Stimulated activated naive CD8-positive, alpha-beta T cell treated with anti-CD3 and anti-CD28 coated beads, Interleukin-15, Interleukin-2, amounts not matched to agents 100 ng/mL and 50 ng/mL, for 24 hours (primary cell): ENCODE results near the gene LLPH.

Experiments
- H3K27ac Mint-ChIP-seq: one replicate; pipeline ENCODE4 v1.8.0; 2021; ENCODE audit warnings: mild to moderate bottlenecking, mixed read lengths
- H3K27me3 Mint-ChIP-seq: one replicate; pipeline ENCODE4 v1.8.0; 2021; ENCODE audit warnings: mixed read lengths
- H3K36me3 Mint-ChIP-seq: one replicate; pipeline ENCODE4 v1.8.0; 2021; ENCODE audit warnings: low read depth, mixed read lengths
- H3K4me1 Mint-ChIP-seq: one replicate; pipeline ENCODE4 v1.8.0; 2021; ENCODE audit warnings: low read depth, mixed read lengths
- H3K4me3 Mint-ChIP-seq: one replicate; pipeline ENCODE4 v1.8.0; 2021; ENCODE audit warnings: mild to moderate bottlenecking, mixed read lengths
- H3K9me3 Mint-ChIP-seq: one replicate; pipeline ENCODE4 v1.8.0; 2021; ENCODE audit warnings: mixed read lengths

The LLPH gene

DNA sequence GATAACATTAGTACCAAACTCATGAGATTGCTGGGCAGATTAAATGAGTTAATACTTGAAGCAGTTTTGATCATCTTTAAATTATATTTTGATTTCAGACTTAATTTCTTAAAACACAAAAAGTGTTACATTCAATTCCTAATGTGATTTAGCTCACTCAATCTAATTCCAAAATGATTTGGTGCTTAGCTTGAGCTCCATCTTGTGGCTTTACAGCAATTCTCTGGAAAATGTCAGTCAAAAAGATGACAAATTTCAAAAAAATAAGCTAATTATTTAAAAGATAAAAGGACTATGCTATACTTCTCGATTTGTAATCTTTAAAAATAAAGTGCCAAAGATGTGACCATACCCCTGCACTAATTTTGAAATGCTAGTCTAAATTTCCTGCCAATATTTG lies 10.1 kb downstream of the LLPH start:
- Mint-ChIP-seq H3K9me3 (no peaks in the 10 kb centered on the region), H3K4me3 (no peak overlapping the region), H3K27me3 (no peaks in the 10 kb centered on the region), H3K36me3 (peaks cover 54% of the 10 kb centered on the region), H3K27ac (no peak overlapping the region), H3K4me1 (peaks cover 11% of the 10 kb centered on the region)

DNA sequence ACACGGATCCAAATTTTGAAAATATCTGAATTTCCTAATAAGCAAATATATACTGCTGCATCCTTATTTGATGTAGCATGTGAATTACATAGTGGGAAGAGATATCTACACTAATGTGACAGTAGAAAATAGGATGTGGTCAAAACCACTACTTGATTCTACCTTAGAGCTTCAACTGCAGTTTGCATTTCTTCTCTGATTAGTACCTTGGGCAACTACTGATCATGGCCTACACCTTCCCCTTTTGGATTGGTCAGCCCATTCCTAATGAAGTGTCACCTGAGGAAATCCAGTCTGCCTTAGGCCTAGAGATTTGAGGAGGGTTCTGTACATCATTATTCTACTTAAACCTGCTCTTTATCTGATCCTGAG lies 10.7 kb downstream of the LLPH start:
- Mint-ChIP-seq H3K36me3 (peaks cover 48% of the 10 kb centered on the region), H3K4me1 (peaks cover 11% of the 10 kb centered on the region), H3K9me3 (no peaks in the 10 kb centered on the region), H3K4me3 (no peak overlapping the region), H3K27me3 (no peaks in the 10 kb centered on the region), H3K27ac (no peak overlapping the region)

DNA sequence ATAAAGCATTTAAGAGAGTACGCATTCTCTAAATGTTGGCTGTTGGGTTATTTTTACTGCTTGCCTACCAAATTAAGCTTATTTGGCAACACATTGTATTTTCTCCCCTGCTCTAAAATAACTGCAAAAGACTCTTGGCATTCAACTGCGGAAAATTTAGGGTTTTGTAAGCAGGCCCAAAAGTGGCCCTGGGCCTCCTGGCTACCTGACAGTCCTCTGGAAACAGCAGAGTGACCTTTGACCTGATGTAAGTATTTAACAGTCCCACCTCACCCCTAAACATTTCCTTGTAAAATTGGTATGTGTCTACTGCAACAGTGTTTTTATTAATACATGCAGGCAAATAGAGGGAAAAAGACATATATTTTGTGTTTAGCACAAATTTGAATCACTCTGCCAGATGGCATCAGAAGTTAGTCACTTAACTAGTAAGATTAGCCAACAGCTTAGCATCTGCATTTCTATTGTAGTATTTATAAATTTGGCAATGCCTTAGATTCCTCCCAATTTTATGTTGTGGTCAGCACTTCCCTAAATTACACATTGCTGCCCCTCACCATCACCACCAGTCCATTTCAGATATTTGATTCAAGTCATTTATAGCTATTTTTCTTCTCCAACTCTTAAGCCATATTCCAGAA lies 11.2 kb downstream of the LLPH start:
- H3K27ac Mint-ChIP-seq, result no peak overlapping the region
- H3K27me3 Mint-ChIP-seq, result no peaks in the 10 kb centered on the region
- H3K9me3 Mint-ChIP-seq, result no peaks in the 10 kb centered on the region
- peaks cover 11% of the 10 kb centered on the region for H3K4me1 Mint-ChIP-seq
- peaks cover 44% of the 10 kb centered on the region for H3K36me3 Mint-ChIP-seq
- H3K4me3 Mint-ChIP-seq, result no peak overlapping the region

DNA sequence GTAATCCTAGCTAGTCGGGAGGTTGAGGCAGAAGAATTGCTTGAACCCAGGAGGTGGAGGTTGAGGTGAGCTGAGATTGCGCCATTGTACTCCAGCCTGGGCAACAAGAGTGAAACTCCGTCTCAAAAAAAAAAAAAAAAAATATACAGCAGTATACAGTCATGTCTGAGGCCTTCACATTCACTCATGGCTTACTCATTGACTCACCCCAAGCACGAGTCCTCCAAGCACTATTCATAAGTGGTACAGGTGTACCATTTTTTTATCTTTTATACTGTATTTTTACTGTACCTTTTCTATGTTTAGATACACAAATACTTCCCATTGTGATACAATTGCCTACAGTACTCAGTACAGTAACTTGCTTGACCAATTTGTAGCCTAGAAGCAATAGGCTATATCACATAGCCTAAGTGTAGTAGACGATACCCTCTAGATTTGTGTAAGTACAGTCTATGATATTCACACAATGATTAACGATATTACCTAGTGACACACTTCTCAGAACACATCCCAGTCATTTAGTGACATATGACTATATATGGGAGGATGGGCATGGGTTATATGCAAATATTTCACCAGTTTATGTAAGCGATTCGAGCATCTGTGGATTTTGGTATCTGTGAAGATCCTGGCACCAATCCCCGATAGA lies 12.2 kb downstream of the LLPH start:
- no peaks in the 10 kb centered on the region for H3K9me3 Mint-ChIP-seq
- H3K4me3 Mint-ChIP-seq, result no peak overlapping the region
- H3K36me3 Mint-ChIP-seq, result peaks cover 35% of the 10 kb centered on the region
- H3K27me3 Mint-ChIP-seq, result no peaks in the 10 kb centered on the region
- peaks cover 17% of the 10 kb centered on the region for H3K4me1 Mint-ChIP-seq
- H3K27ac Mint-ChIP-seq, result no peak overlapping the region

DNA sequence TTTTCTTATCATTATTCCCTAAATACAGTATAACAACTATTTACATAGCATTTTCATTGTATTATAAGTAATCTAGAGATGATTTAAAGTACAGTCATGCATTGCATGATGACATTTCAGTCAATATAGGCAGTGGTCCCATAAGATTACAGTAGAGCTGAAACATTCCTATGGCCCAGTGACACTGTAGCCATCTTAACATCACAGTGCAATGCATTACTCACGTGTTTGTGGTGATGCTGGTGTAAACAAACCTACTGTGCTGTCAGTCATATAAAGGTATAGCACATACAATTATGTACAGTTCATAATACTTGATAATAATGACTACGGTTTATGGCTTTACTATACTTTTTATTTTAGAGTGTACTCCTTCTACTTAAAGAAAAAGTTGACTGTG lies 13.3 kb downstream of the LLPH start:
- peaks cover 24% of the 10 kb centered on the region for H3K36me3 Mint-ChIP-seq

DNA sequence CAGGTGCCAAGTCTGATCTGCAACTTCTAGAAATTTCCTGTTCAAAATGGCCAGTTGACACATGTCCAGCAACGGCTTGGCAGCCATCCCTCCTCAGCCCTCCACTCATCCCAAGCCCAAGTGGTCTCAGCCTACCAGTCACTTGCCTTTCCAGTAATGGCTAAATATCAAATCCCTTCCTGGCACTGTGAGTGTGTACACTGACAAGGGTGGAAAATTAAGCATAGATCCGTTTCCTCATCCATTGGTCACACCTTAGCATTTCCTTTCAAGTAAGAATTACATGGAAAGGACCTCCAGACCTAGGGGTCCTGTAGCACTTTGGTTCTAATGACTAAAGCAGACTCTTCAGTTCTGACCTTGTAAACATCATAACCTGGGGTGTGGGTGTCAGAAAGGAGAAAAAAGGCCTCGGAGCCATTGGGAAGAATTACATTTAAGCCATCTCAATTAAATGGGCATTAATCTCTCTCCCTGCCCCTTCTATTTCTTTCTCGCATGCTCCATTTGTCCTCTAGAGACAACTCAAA lies 15.4 kb downstream of the LLPH start:
- Mint-ChIP-seq H3K27ac (no peak overlapping the region), H3K27me3 (no peaks in the 10 kb centered on the region), H3K9me3 (no peaks in the 10 kb centered on the region), H3K4me3 (no peak overlapping the region), H3K4me1 (peaks cover 7% of the 10 kb centered on the region), H3K36me3 (peaks cover 10% of the 10 kb centered on the region)

More for the DNA sequence above, 13.3 kb downstream of the LLPH start:
- peaks cover 16% of the 10 kb centered on the region for H3K4me1 Mint-ChIP-seq
- H3K9me3 Mint-ChIP-seq, result no peaks in the 10 kb centered on the region
- H3K4me3 Mint-ChIP-seq, result no peak overlapping the region
- H3K27ac Mint-ChIP-seq, result no peak overlapping the region
- H3K27me3 Mint-ChIP-seq, result no peaks in the 10 kb centered on the region

DNA sequence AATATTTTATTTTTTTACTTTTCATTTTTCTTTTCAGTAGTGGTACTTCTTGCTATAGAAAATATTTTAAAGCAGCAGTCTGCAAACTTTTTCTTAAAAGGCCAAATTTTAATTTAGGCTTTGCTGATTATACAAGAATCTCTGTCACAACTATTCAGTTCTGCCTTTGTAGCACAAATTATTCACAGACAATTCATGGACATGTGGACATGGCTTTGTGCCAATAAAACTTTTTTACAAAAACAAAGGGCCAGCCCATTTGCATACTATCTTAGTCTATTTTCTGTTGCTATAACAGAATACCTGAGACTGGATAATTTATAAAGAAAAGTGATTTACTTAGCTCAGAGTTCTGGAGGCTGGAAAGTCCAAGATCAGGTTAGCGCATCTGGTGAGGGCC lies 17.1 kb downstream of the LLPH start:
- H3K4me3 Mint-ChIP-seq, result no peak overlapping the region
- no peaks in the 10 kb centered on the region for H3K36me3 Mint-ChIP-seq
- H3K27me3 Mint-ChIP-seq, result no peaks in the 10 kb centered on the region
- no peak overlapping the region for H3K27ac Mint-ChIP-seq
- no peaks in the 10 kb centered on the region for H3K9me3 Mint-ChIP-seq
- peaks cover 6% of the 10 kb centered on the region for H3K4me1 Mint-ChIP-seq

DNA sequence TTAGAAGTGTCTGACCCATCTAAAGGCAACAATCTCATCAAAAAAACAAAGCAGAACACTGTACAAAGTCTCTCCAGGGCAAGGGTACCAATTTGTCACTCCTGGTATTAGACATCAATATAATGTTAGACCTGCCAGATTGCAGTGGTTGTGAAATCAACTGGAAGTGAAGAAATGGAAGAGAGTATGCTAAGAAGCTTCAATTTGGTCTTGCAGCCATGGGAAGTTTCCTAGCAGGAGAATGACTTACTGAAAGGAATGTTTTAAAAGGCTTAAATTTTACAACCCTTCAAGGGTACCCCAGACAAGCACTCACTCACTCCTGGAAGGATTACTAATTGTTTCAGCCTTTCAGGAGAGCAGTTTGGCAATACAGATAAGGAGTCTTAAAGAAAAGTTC lies 18.9 kb downstream of the LLPH start:
- Mint-ChIP-seq H3K27me3 (no peaks in the 10 kb centered on the region), H3K4me1 (peaks cover 6% of the 10 kb centered on the region), H3K9me3 (no peaks in the 10 kb centered on the region), H3K27ac (no peak overlapping the region), H3K36me3 (no peaks in the 10 kb centered on the region), H3K4me3 (no peak overlapping the region)

DNA sequence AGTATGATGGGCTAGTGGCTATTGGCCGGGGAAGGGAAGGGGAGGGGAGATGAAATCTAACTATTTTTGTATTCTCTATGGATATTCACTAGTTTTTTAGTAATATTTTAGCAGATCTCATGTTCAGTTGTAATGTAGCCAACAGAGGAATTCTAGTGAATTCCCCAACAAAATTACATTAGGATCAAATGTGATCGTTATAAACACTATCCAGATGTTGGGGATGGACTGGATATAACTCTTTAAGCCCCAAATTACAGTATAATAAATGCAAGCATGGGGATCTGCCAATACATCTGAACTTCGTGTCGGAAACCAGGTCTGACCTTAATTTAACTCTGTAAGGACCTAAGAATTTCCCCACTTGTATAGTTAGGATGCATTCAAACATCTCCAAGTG lies 21.5 kb downstream of the LLPH start:
- Mint-ChIP-seq H3K4me3 (no peak overlapping the region), H3K4me1 (peaks cover 3% of the 10 kb centered on the region), H3K27ac (no peak overlapping the region), H3K27me3 (no peaks in the 10 kb centered on the region), H3K36me3 (no peaks in the 10 kb centered on the region), H3K9me3 (no peaks in the 10 kb centered on the region)

DNA sequence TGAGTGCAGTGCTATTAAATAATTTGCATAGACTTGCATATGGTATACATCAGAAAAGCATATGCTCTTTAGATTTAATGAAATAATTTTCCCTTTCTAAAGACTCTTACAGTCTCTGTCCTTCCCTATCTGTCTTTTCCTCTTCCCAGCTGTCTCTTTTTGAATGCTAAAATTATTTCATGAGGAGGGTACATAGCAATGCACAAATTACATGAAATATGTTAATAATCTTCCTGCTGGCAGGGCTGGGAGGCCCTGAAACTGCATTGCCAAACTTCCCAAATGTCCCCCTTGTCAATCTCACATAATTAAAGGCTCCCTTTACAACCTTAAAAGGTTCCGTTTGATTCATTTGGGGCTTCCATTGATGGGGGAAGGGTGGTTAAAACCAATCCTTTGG lies 22.2 kb downstream of the LLPH start:
- Mint-ChIP-seq H3K36me3 (no peaks in the 10 kb centered on the region), H3K27ac (no peak overlapping the region), H3K4me1 (no peaks in the 10 kb centered on the region), H3K9me3 (no peaks in the 10 kb centered on the region), H3K27me3 (no peaks in the 10 kb centered on the region), H3K4me3 (no peak overlapping the region)

DNA sequence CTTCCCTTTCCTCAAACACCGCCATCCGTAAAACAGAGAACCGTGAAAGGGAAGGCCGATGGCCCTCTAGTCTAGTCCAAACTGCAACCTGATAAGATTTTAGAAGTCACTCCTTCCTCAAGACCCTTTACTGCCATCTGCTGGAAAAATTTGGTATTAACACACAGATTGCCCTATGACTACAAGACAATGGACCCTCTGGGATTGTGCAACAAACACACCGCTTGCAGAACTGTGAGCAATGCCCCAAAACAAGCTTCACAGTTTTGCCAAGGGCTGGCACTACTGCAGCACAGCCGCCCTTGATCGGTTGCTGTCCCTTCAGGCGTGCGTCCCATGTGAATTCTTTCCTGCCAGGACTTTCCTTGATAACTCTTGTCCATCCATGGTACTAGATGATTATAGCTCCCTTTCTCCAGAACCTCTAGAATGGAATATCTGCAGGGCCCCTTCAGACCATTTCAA lies 23.1 kb downstream of the LLPH start:
- H3K4me3 Mint-ChIP-seq, result no peak overlapping the region
- no peak overlapping the region for H3K27ac Mint-ChIP-seq
- H3K36me3 Mint-ChIP-seq, result no peaks in the 10 kb centered on the region
- no peaks in the 10 kb centered on the region for H3K4me1 Mint-ChIP-seq
- no peaks in the 10 kb centered on the region for H3K9me3 Mint-ChIP-seq
- H3K27me3 Mint-ChIP-seq, result peaks cover 6% of the 10 kb centered on the region

DNA sequence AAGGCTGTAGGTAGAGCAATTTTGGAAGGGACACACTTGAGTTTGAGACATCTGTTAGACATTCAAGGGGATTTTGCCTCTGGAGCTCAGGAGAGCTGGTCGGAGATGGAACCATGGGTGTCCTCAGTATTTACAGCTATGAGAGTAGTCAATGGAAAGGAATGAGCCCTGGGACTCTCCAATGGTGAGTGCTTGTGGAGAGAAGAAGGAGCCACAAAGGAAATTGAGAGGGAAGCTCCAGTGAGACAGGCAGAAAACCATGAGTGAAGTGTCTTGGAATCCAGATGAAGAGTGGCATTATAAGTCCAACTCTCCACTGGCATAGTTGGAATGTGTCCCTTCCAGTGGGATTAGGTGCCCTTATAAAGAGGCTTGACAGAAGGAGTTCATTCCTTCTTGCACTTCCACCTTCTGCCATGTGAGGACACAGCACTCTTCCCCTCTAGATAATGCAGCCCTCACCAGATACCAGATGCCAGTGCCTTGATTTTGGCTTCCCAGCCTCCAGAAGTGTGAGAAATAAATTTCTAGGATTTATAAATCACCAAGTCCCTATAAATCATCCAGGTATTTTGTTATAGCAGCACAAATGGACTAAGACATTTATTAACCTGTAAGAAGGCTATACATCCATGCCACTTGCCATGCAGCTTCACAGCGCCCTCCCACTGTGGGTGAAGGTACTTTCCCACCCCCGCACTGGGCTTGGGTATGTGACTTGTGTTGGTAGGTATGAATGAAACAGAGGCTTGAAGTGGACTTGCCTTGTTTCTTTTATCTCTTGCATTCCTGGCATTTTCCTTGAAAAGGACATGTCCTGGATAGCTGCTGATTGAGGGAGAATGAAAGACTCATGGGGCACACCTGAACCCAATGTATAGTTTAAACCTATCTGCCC lies 27.3 kb downstream of the LLPH start:
- Mint-ChIP-seq H3K4me3 (no peak overlapping the region), H3K9me3 (peaks cover 5% of the 10 kb centered on the region)

DNA sequence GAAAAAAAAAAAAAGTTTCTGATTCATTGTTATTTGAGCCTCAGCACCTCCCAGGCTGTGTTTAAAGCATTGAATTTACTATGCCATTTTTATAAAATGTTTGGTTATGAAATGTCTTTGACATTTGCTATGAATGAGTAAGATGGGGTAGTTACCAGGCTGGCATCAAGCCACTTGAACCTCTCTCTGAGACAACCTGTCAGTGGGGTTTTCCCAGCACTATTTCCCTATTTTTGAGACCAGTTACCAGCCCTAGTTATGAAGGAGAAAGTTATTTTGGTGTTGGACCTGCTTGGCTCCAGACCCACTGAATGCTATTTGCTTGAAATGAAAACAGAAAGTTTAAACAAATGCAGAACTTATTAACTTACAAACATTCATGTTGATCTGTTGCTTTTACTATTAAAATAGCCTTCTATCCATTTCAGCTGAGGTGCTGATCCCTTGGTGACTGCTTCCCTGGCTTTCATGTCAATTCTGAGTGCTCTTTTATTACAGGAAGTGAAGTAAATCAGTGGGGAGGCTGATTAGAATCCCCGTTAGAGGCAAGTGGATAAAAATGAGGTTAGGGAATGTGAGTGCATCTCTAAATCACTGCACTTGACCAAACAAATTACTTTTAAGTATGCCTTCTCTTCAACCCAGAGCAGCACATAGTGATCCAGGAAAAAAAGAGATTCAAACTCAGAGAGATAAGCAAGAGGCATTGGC lies 37.8 kb downstream of the LLPH start:
- H3K4me1 Mint-ChIP-seq, result peaks cover 6% of the 10 kb centered on the region
- H3K36me3 Mint-ChIP-seq, result no peaks in the 10 kb centered on the region
- H3K27me3 Mint-ChIP-seq, result peaks cover 28% of the 10 kb centered on the region
- no peak overlapping the region for H3K27ac Mint-ChIP-seq
- H3K4me3 Mint-ChIP-seq, result no peak overlapping the region
- H3K9me3 Mint-ChIP-seq, result no peaks in the 10 kb centered on the region

More for the DNA sequence above, 27.3 kb downstream of the LLPH start:
- Mint-ChIP-seq H3K36me3 (no peaks in the 10 kb centered on the region), H3K27ac (no peak overlapping the region), H3K4me1 (no peaks in the 10 kb centered on the region), H3K27me3 (peaks cover 28% of the 10 kb centered on the region)

DNA sequence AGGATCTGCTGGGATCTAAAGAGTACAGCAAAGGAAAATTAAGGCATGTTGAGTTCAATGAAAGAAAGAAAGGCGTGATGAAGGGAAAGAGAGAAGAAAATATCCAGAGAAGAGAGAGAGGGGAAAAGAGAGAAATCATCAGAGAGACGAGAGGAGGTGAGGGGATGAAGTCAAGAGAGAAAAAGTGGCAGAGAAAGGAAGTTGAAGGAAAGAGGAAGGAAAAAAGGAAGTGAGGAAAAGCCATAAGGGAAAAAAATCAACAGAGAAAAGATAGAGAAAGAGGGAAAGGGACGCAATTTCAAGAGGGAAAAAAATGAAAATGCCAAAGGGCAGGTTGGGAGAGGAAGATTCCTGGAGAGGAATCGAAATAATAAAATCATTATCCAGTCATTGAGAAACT lies 40.4 kb downstream of the LLPH start:
- Mint-ChIP-seq H3K4me3 (no peak overlapping the region), H3K4me1 (peaks cover 10% of the 10 kb centered on the region), H3K9me3 (no peaks in the 10 kb centered on the region), H3K27ac (no peak overlapping the region), H3K36me3 (no peaks in the 10 kb centered on the region), H3K27me3 (peaks cover 44% of the 10 kb centered on the region)
